ENCODE measurements around the gene MMEL1.

The MMEL1 gene

GRCh38 chr1:2603521-2604155 lies 29.2 kb downstream of the MMEL1 start:
- no peak for DNase-seq

- DNase-seq: no peak
These were observed 29.8 kb downstream of the MMEL1 start for GRCh38 chr1:2602866-2603520.

- no peak for DNase-seq
These were observed 30.4 kb downstream of the MMEL1 start for GRCh38 chr1:2602311-2602835.

- no peak for DNase-seq
These were observed 31.0 kb downstream of the MMEL1 start for GRCh38 chr1:2601721-2602303.

- DNase-seq: no peak
These were observed 34.4 kb downstream of the MMEL1 start for GRCh38 chr1:2598329-2598931.

GRCh38 chr1:2597441-2598328 lies 35.1 kb downstream of the MMEL1 start:
- no peak for DNase-seq

- DNase-seq: no peak
These were observed 36.1 kb downstream of the MMEL1 start for GRCh38 chr1:2596530-2597333.

GRCh38 chr1:2595812-2596529 lies 36.8 kb downstream of the MMEL1 start:
- DNase-seq: no peak

- DNase-seq: no peak
These were observed 37.5 kb downstream of the MMEL1 start for GRCh38 chr1:2595261-2595811.

GRCh38 chr1:2594641-2595131 lies 38.1 kb downstream of the MMEL1 start:
- DNase-seq: no peak

- no peak for DNase-seq
These were observed 38.7 kb downstream of the MMEL1 start for GRCh38 chr1:2594001-2594640.

GRCh38 chr1:2593251-2593878 lies 39.5 kb downstream of the MMEL1 start:
- no peak for DNase-seq

GRCh38 chr1:2592672-2593071 lies 40.1 kb downstream of the MMEL1 start:
- DNase-seq: no peak

- no peak for DNase-seq
These were observed 41.1 kb downstream of the MMEL1 start for GRCh38 chr1:2591581-2592261.

GRCh38 chr1:2591233-2591580 lies 41.6 kb downstream of the MMEL1 start:
- no peak for DNase-seq

- DNase-seq: no peak
These were observed 42.3 kb downstream of the MMEL1 start for GRCh38 chr1:2590233-2591141.

- DNase-seq: no peak
These were observed 43.2 kb downstream of the MMEL1 start for GRCh38 chr1:2589431-2590232.

Measured in left hindlimb (tissue), 1 donor.